AG09319 (cell line): Measurements from ENCODE around the gene NEDD4L.

Experiments used
- DNase-seq: peaks from one replicate; pipeline ENCODE4 v3.0.0-alpha.2; 2010; ENCODE audit warnings: low read depth; ENCODE audit errors: extremely low read depth
- TF ChIP-seq, protein P1 (sequence below): IDR thresholded peaks from 2 replicates; pipeline ENCODE4 v1.5.1; 2011; ENCODE audit warnings: low read depth, mild to moderate bottlenecking, inconsistent platforms, low read length, moderate library complexity

The NEDD4L gene

DNA sequence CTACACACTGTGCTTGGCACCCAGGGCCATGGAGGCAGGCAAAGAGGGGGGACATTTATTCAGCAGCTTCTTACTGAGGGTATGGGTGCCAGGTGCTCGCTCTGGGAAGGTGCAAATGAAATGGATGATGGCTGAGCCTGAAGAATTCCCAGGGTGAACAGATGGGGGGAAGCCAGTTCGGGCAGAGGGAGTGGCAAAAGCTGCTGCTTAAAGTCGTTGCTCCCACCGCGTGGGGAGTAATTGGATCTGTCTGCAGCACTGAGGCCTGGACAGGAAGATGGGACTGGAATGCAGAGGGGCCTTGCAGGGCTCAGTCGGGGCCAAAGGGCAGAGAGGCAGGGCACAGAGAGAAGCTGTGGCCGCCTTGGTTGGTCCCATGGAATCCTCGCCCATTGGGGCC is 51.2 kb downstream of the NEDD4L start:
- TF ChIP-seq, protein P1, sequence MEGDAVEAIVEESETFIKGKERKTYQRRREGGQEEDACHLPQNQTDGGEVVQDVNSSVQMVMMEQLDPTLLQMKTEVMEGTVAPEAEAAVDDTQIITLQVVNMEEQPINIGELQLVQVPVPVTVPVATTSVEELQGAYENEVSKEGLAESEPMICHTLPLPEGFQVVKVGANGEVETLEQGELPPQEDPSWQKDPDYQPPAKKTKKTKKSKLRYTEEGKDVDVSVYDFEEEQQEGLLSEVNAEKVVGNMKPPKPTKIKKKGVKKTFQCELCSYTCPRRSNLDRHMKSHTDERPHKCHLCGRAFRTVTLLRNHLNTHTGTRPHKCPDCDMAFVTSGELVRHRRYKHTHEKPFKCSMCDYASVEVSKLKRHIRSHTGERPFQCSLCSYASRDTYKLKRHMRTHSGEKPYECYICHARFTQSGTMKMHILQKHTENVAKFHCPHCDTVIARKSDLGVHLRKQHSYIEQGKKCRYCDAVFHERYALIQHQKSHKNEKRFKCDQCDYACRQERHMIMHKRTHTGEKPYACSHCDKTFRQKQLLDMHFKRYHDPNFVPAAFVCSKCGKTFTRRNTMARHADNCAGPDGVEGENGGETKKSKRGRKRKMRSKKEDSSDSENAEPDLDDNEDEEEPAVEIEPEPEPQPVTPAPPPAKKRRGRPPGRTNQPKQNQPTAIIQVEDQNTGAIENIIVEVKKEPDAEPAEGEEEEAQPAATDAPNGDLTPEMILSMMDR, result no peak
- DNase-seq, result no peak

DNA sequence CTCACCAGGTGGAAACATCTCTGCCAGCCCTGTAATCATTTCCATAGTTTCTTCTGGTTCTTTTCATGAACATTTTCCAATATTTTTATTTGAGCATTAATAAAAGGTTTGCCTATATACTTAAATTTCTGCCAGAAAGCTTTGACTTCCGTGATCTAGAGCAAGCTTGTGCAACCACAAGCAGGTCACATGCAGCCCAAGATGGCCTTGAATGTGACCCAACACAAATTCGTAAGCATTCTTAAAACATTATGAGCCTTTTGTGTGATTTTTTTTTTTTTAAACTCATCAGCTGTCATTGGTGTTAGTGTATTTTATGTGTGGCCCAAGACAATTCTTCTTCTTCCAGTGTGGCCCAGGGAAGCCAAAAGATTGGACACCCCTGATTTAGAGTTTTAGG is 51.6 kb downstream of the NEDD4L start:
- TF ChIP-seq, protein P1, result no peak
- DNase-seq, result no peak

DNA sequence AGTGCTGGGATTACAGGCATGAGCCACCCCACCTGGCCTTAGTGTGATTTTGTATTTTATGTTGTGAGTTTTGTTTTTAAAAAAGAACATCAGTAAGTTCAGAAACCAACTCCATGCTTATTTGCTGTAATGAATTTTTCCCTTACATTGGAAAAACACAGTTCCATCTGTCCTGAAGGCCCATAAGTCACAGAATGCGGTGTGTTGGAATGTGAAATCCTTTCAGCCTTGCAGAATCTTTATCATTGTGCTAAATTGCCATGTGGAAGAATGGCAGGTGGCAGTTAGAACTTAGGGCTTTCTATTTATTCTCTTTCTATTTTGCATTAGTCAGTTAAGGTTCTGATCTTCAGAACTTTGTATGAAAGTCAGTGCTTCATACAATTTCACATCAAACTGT is 52.6 kb downstream of the NEDD4L start:
- TF ChIP-seq, protein P1, result no peak
- no peak for DNase-seq

DNA sequence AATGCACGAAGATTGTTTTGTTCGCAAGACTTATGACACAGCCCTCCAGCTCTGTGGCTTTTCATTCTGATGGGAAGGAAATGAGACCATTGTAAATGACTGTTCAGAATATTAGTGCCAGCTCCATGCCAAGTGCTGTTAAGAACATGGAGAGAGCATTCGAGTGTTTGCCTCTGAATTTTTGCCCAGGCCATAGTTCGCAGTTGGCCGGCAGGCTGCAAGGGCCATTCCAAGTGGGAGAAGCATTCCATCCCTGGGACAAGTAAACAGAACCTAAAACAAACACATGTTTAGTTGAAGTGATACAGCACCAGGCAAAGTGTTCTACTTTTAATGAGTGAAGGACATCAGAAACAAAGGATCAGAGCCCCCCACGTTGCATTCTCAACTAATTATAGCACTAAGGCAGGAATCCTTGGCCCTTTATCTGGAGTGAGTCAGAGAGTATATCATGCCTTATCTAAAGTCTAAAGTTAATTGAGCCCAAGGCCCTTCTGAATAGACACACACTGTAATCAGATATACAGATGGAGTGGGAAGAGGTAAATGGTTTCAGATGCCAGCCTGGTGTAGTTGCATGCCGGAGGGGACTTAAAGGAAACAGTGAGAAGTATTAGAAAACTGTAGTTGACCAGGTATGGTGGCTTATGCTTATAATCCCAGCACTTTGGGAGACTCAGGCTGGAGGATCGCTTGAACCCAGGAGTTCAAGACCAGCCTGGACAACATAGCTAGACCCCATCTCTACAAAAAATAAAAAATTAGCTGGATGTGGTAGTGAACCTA is 53.3 kb downstream of the NEDD4L start:
- TF ChIP-seq, protein P1, result no peak
- no peak for DNase-seq

DNA sequence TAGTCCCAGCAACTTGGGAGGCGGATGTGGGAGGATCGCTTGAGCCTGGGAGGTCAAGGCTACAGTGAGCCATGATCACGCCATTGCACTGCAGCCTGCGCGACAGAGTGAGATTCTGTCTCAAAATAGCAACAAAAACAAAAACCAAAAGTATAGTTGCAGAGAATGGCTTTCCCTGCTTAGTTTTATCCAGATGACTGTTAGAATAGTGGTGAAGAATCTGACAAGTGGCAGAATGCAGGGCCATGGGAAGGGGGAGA is 53.8 kb downstream of the NEDD4L start:
- no peak for DNase-seq
- TF ChIP-seq, protein P1, result no peak

DNA sequence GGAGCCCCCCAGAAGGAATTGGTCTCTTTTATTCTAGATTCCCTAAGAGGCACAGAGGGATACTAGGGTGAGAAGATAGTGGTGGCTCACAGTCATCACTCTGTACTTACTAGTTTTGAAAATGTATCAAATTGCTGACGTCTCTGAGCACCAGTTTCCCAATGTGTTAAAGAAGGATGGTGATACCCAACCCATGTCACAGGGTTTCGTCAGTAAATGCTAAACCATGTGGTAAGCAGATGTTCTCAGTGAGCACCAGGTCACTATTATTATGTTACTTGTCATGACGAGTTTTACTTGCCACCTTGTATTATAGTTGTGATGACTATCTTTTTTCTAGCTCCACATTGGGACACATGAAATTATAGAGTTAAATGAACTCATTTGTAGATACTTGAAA is 54.7 kb downstream of the NEDD4L start:
- DNase-seq, result no peak
- TF ChIP-seq, protein P1, result no peak

DNA sequence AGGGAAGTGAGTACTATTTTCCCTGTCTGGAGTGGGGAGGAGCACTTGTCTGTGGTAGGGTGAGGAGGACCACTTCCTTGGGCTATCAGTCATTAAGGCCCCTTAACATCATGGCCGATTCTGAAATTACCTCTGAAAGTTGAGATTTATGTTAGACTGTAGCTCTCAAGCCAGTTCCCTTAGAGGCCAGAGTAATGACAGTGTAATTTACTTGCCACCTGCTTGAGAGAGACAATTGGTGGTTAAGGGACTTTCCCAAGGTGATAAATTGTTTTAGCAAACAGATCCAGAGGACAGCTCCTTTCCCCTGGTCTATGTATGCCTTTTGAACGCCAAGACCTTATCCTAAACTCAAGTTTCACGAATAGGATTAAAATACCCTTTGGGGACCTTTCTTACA is 56.1 kb downstream of the NEDD4L start:
- no peak for DNase-seq
- TF ChIP-seq, protein P1, result no peak
